Esophagus muscularis mucosa (tissue), 3 donors: ENCODE measurements around the gene CDC6.
"Not testable (repeated sequence)": the region's sequence is repeated elsewhere in the genome, so short reads cannot be mapped to it uniquely, and the experiment has no call there.

Experiments used
- CTCF ChIP-seq, 3 experiments: fragments of 200-600 bp in 2 of 3; fragments of 450-650 bp in 1 of 3; sonication (generic) in 2 of 3; IDR thresholded peaks; one replicate each; pipeline ENCODE4 v1.5.1; 2017 to 2019; ENCODE audit warnings: antibody characterized with exemption in 3 of 3, mild to moderate bottlenecking in 2 of 3, moderate library complexity in 1 of 3
- POLR2A ChIP-seq: fragments of 450-650 bp; IDR thresholded peaks from one replicate; pipeline ENCODE4 v1.6.1; 2017; ENCODE audit warnings: antibody characterized with exemption, moderate library complexity, mild to moderate bottlenecking, low read depth

- TF ChIP-seq CTCF (IDR thresholded peaks at IDR 0.05); POLR2A: not testable (repeated sequence)
Observed at GRCh38 chr17:40304866-40305265, 17.2 kb downstream of the CDC6 start.
